ENCODE results near the gene TIMM23.

- no peak for TF ChIP-seq CTCF (IDR thresholded peaks at IDR 0.05)
- no peak for TF ChIP-seq EZH2 (IDR thresholded peaks at IDR 0.05; ENCODE audit: borderline replicate concordance, insufficient read depth, low read depth, low read length, poor library complexity, severe bottlenecking)
These were observed 61.3 kb downstream of the TIMM23 start for GRCh38 chr10:46033602-46034011.

Data from B cell (primary cell).